ENCODE results near the gene ELL2.

DNA sequence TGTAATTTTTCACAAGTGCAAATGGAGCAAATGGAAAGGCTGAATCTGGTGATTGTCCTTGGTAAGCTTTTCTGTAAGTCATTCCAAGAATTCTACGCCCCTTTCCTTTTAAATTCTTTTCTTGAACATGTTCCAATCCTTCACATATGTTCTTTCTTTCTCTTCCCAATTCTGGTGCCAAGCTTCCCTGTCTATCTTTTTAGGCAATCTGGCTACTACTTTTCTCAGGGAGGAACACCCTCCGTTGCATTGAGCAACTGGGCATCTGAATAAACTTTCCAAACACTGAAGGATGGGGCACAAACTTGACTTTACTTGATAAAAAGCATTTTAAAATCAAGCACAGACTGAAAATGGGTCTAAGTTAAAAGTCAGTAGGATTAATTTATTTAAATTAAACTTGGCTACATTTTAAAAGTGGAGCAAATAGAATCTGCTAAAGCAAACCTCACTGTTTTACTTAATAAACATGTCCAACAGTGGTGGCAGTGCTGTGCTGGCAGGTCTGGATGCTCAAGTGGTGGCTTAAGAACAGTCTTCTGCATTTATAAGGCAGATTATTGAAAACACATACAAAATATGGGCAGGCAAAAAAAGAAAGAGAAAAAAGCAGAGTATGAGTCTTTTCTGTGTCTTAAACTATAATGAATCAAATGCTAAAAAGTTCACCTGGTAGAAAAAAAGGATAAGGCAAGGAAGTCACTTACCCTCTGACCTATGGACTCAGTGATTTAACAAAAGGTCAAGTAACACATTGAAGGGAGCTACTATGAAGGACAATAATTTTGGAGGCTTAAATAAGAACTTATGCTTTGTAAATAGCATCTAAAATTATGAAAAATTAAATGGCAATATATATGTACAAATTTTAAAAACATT is 5.4 kb downstream of the ELL2 start:
- TF ChIP-seq, protein P1, sequence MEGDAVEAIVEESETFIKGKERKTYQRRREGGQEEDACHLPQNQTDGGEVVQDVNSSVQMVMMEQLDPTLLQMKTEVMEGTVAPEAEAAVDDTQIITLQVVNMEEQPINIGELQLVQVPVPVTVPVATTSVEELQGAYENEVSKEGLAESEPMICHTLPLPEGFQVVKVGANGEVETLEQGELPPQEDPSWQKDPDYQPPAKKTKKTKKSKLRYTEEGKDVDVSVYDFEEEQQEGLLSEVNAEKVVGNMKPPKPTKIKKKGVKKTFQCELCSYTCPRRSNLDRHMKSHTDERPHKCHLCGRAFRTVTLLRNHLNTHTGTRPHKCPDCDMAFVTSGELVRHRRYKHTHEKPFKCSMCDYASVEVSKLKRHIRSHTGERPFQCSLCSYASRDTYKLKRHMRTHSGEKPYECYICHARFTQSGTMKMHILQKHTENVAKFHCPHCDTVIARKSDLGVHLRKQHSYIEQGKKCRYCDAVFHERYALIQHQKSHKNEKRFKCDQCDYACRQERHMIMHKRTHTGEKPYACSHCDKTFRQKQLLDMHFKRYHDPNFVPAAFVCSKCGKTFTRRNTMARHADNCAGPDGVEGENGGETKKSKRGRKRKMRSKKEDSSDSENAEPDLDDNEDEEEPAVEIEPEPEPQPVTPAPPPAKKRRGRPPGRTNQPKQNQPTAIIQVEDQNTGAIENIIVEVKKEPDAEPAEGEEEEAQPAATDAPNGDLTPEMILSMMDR (optimal IDR thresholded peaks at IDR 0.05 in 1 of 3, IDR thresholded peaks at IDR 0.05 in 1 of 3, conservative IDR thresholded peaks at IDR 0.05 in 1 of 3; ENCODE audit: extremely low read depth in 1 of 3, insufficient read depth in 2 of 3, low read length in 3 of 3): no peak
- TF ChIP-seq EZH2 (IDR thresholded peaks at IDR 0.05; ENCODE audit: low read length): no peak
